Epidermal melanocyte (primary cell): ENCODE measurements around the gene TIE1.

ENCODE experiments used
- DNase-seq: peaks from one replicate; pipeline ENCODE4 v3.0.0; 2011; ENCODE audit warnings: low spot score; ENCODE audit not compliant: insufficient read length

Gene TIE1

GRCh38 chr1:43300378-43301094, at the start of gene TIE1:
TSS of gene TIE1 (plus strand) at chr1:43300982. CDS start at chr1:43301072, 90 bp downstream.
- no peak for DNase-seq

- no peak for DNase-seq
These were observed 49.8 kb upstream of the TIE1 start for GRCh38 chr1:43251024-43251423.

- DNase-seq, result no peak
These were observed 48.6 kb upstream of the TIE1 start for GRCh38 chr1:43252225-43252624.

- DNase-seq, result no peak
These were observed 47.6 kb upstream of the TIE1 start for GRCh38 chr1:43253173-43253572.

GRCh38 chr1:43253876-43254275, 46.9 kb upstream of the TIE1 start:
- DNase-seq, result no peak

- DNase-seq, result no peak
These were observed 45.2 kb upstream of the TIE1 start for GRCh38 chr1:43255438-43256210.

GRCh38 chr1:43256675-43257570, 43.9 kb upstream of the TIE1 start:
- DNase-seq, result no peak

GRCh38 chr1:43258370-43258769, 42.4 kb upstream of the TIE1 start:
- no peak for DNase-seq

- DNase-seq, result no peak
These were observed 35.4 kb upstream of the TIE1 start for GRCh38 chr1:43265431-43265830.

- no peak for DNase-seq
These were observed 33.9 kb upstream of the TIE1 start for GRCh38 chr1:43266881-43267280.

- DNase-seq, result peak; percentile 61
These were observed 33.4 kb upstream of the TIE1 start for GRCh38 chr1:43267291-43267805.

- DNase-seq, result no peak
These were observed 32.9 kb upstream of the TIE1 start for GRCh38 chr1:43267818-43268425.

- no peak for DNase-seq
These were observed 31.0 kb upstream of the TIE1 start, which contains the start of gene TMEM125 for GRCh38 chr1:43269627-43270375. TSS of gene TMEM125 (plus strand) at chr1:43269983. CDS start at chr1:43272723, 2,740 bp downstream.

GRCh38 chr1:43270421-43271095, 30.2 kb upstream of the TIE1 start:
- no peak for DNase-seq

- DNase-seq, result no peak
These were observed 29.3 kb upstream of the TIE1 start for GRCh38 chr1:43271186-43272118.

GRCh38 chr1:43272161-43272560, 28.6 kb upstream of the TIE1 start:
- DNase-seq, result no peak

- DNase-seq, result no peak
These were observed 27.9 kb upstream of the TIE1 start for GRCh38 chr1:43272576-43273571.
